ENCODE data around the gene ZNF473. TPM values are rescaled to one million over a fixed set of nuclear protein-coding genes. Genes with fewer than 3 reads are reported as not detected.
A peak's percentile ranks its signal among the peaks of the same experiment; 100 is the strongest.

The ZNF473 gene
- total RNA-seq, 4 donors from 2014 or later = 7.1 to 28.9 (median 16.8) TPM

GRCh38 chr19:49986354-49986753 is 39.5 kb upstream of the ZNF473 start:
- TF ChIP-seq CTCF (IDR thresholded peaks at IDR 0.05) = no peak
- TF ChIP-seq POLR2A (IDR thresholded peaks at IDR 0.05) = no peak
- H3K4me3 ChIP-seq = no peak overlapping the region
- no peak for DNase-seq
- H3K27ac ChIP-seq = no peak overlapping the region
- no peaks in the 10 kb centered on the region for H3K27me3 ChIP-seq
- H3K4me1 ChIP-seq = no peaks in the 10 kb centered on the region
- H3K36me3 ChIP-seq = no peaks in the 10 kb centered on the region
- intact Hi-C loops (cut with DNase I; ENCODE audit: low total_unique reads) = loop anchor here (10.0 kb wide), 1 partner anchor 52 kb away; no protein-coding TSS in a partner anchor
- no peaks in the 10 kb centered on the region for H3K9me3 ChIP-seq

- H3K36me3 ChIP-seq = no peaks in the 10 kb centered on the region
- no peaks in the 10 kb centered on the region for H3K9me3 ChIP-seq
- intact Hi-C loops (cut with DNase I; ENCODE audit: low total_unique reads) = loop anchor here (10.0 kb wide), 1 partner anchor 52 kb away; no protein-coding TSS in a partner anchor
- H3K27ac ChIP-seq = no peak overlapping the region
- H3K4me1 ChIP-seq = no peaks in the 10 kb centered on the region
- TF ChIP-seq CTCF (IDR thresholded peaks at IDR 0.05) = peak in 2 of 4 experiments; percentile 24 to 46
- peak in 1 of 2 donors; percentile 16 for TF ChIP-seq POLR2A (IDR thresholded peaks at IDR 0.05)
- H3K27me3 ChIP-seq = no peaks in the 10 kb centered on the region
- no peak overlapping the region for H3K4me3 ChIP-seq
- DNase-seq = peak; percentile 84
These were observed 38.6 kb upstream of the ZNF473 start for GRCh38 chr19:49987159-49987698.

- intact Hi-C loops (cut with DNase I; ENCODE audit: low total_unique reads) = loop anchor here (10.0 kb wide), 1 partner anchor 53 kb away; no protein-coding TSS in a partner anchor
- TF ChIP-seq CTCF (IDR thresholded peaks at IDR 0.05) = no peak
- no peak for TF ChIP-seq POLR2A (IDR thresholded peaks at IDR 0.05)
- Histone ChIP-seq H3K36me3 (no peaks in the 10 kb centered on the region), H3K4me1 (no peaks in the 10 kb centered on the region), H3K27ac (no peak overlapping the region), H3K27me3 (no peaks in the 10 kb centered on the region), H3K9me3 (no peaks in the 10 kb centered on the region), H3K4me3 (no peak overlapping the region)
- no peak for DNase-seq
These were observed 37.8 kb upstream of the ZNF473 start for GRCh38 chr19:49988007-49988406.

- H3K36me3 ChIP-seq = no peaks in the 10 kb centered on the region
- no peaks in the 10 kb centered on the region for H3K9me3 ChIP-seq
- DNase-seq = no peak
These were observed 37.4 kb upstream of the ZNF473 start for GRCh38 chr19:49988433-49988832.

More at GRCh38 chr19:49988433-49988832, 37.4 kb upstream of the ZNF473 start:
- TF ChIP-seq POLR2A (IDR thresholded peaks at IDR 0.05) = no peak
- no peak for TF ChIP-seq CTCF (IDR thresholded peaks at IDR 0.05)
- Histone ChIP-seq H3K4me3 (no peak overlapping the region), H3K27me3 (no peaks in the 10 kb centered on the region), H3K27ac (no peak overlapping the region), H3K4me1 (no peaks in the 10 kb centered on the region)
- intact Hi-C loops (cut with DNase I; ENCODE audit: low total_unique reads) = loop anchor here (10.0 kb wide), 1 partner anchor 54 kb away; no protein-coding TSS in a partner anchor
